Retinal pigment epithelial cell (primary cell): Measurements from ENCODE around the gene CACNB1.

ENCODE experiments used
- DNase-seq: peaks from one replicate; pipeline ENCODE4 v3.0.0-alpha.2; 2010; ENCODE audit warnings: low read depth
- H3K4me3 ChIP-seq: 2 replicates; pipeline ENCODE4 v1.5.1; 2011; ENCODE audit warnings: mild to moderate bottlenecking, low read length, control low read depth, moderate library complexity
- CTCF ChIP-seq: conservative IDR thresholded peaks from 2 replicates; pipeline ENCODE4 v1.5.1; 2011; ENCODE audit warnings: low read depth, low read length, control low read depth, inconsistent platforms

The CACNB1 gene

GRCh38 chr17:39150795-39151149, 46.7 kb downstream of the CACNB1 start:
- TF ChIP-seq CTCF: no peak
- peak overlapping the region; percentile 26 for H3K4me3 ChIP-seq
- no peak for DNase-seq

- H3K4me3 ChIP-seq: no peak overlapping the region
- DNase-seq: no peak
- no peak for TF ChIP-seq CTCF
These were observed 47.3 kb downstream of the CACNB1 start for GRCh38 chr17:39150104-39150634.

GRCh38 chr17:39147221-39148185, 50.0 kb downstream of the CACNB1 start:
- no peak for TF ChIP-seq CTCF
- H3K4me3 ChIP-seq: no peak overlapping the region
- no peak for DNase-seq

- no peak for TF ChIP-seq CTCF
- H3K4me3 ChIP-seq: no peak overlapping the region
- no peak for DNase-seq
These were observed 51.2 kb downstream of the CACNB1 start for GRCh38 chr17:39146273-39146672.

GRCh38 chr17:39145143-39145542, 52.3 kb downstream of the CACNB1 start:
- TF ChIP-seq CTCF: no peak
- no peak overlapping the region for H3K4me3 ChIP-seq
- DNase-seq: no peak

GRCh38 chr17:39144416-39144840, 53.0 kb downstream of the CACNB1 start:
- TF ChIP-seq CTCF: no peak
- H3K4me3 ChIP-seq: no peak overlapping the region
- DNase-seq: peak; percentile 34

- DNase-seq: no peak
- no peak for TF ChIP-seq CTCF
- H3K4me3 ChIP-seq: no peak overlapping the region
These were observed 53.8 kb downstream of the CACNB1 start for GRCh38 chr17:39143552-39144093.
